NT2/D1 (cell line): Measurements from ENCODE around the gene NDUFC2.
"Not testable (repeated sequence)": the region's sequence is repeated elsewhere in the genome, so short reads cannot be mapped to it uniquely, and the experiment has no call there.

Experiments used
- SUZ12 ChIP-seq: IDR thresholded peaks from 2 replicates; pipeline ENCODE4 v1.6.1; 2011; ENCODE audit not compliant: insufficient read length, insufficient read depth; ENCODE audit errors: extremely low read depth
- ZNF274 ChIP-seq: IDR thresholded peaks from 2 replicates; pipeline ENCODE4 v1.6.1; 2011; ENCODE audit warnings: mild to moderate bottlenecking, low read depth, low read length

GRCh38 chr11:78059749-78060328, 19.8 kb downstream of the NDUFC2 start:
- not testable (repeated sequence) for TF ChIP-seq ZNF274, SUZ12
